ENCODE results near the gene TMSB10.
"Not testable (repeated sequence)": the region's sequence is repeated elsewhere in the genome, so short reads cannot be mapped to it uniquely, and the experiment has no call there.

Gene TMSB10

DNA sequence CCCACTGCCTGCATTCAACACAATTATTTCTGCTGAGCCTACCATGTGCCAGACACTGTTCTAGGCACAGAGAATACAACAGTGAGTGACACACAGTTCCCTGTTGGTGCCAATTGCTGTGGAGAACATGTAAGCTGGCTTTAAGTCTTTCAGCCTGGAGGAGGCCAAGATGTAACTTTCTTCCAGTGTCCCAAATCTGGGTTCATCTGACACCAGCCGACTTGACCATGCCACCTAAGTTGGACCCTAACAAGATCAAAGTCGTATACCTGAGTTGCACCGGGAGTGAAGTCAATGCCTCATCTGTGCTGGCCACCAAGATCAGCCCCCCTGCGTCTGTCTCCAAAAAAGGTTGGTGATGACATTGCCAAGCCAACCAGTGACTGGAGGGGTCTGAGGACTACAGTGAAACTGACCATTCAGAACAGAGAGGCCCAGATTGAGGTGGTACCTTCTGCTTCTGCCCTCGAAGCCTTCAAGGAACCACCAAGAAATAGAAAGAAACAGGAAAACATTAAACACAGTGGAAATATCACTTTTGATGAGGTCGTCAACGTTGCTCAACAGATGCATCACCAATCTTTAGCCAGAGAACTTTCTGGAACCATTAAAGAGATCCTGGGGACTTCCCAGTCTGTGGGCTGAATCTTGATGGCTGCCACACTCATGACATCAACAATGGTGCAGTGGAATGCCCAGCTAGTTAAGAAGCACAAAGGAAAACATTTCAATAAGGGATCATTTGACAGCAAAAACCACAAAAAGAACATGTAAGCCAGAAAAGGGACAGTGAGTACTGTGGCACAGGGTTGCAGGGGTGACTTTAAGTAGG lies 30.9 kb upstream of the TMSB10 start:
- no peak for TF ChIP-seq POLR2A (IDR thresholded peaks at IDR 0.05; ENCODE audit: low read depth, low read length)

DNA sequence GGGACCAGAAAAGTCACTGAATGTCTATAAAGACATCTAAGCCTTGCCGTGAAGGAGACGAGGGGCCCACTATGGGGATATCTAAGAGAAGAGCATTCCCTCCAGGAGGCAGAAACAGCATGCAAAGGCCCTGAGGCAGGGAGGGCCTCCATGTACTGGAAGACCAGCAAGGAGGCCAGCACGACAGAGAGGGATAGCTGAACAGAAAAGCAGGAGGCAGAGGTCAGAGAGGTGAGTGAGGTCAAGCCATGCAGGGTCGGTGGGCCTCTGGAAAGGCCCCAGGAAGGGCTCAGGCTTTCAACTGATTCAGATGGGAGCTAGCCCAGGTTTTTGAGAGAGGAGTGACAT lies 30.3 kb upstream of the TMSB10 start:
- FAIRE-seq: no peak
- no peak for TF ChIP-seq POLR2A (IDR thresholded peaks at IDR 0.05; ENCODE audit: low read depth, low read length)
- DNase-seq (ENCODE audit: insufficient read length, low spot score): no peak

More for the DNA sequence above, 30.9 kb upstream of the TMSB10 start:
- DNase-seq (ENCODE audit: insufficient read length, low spot score): no peak
- no peak for FAIRE-seq

DNA sequence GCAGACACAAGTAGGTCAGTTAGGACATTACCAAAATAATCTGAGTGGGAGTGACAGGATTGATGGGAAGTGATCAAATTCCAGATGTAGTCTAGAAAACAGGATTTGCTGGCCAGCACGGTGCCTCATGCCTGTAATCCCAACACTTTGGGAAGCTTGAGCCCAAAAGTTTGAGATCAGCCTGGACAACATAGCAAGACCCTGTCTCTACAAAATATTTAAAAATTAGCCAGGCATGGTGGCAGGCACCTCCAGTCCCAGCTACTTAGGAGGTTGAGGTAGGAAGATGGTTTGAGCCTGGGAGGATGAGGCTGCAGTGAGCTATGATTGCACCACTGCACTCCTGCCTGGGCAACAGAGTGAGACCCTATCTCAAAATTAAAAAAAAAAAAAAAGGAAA lies 29.8 kb upstream of the TMSB10 start:
- FAIRE-seq: not testable (repeated sequence)

DNA sequence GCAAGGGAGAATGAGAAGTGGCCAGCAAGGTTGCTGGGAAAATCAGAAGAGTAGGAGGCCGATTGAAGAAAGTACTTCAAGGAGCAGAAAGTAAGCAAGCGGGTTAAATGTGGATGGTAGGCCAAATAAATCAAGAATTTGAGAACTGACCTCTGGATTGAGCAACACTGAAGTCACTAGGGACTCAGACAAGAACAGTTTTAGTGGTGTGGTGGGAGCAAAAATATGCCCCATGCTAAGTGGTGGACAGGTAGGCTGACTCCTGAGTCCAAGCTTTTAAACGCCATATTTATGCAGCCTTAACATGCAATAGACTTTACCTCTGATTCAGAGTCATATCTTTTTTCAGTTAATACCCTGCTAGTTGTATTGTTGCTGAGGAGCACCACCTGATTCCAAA lies 29.1 kb upstream of the TMSB10 start:
- TF ChIP-seq POLR2A (IDR thresholded peaks at IDR 0.05; ENCODE audit: low read depth, low read length): no peak
- FAIRE-seq (no peak), DNase-seq (ENCODE audit: insufficient read length, low spot score) (no peak)

More for the DNA sequence above, 29.8 kb upstream of the TMSB10 start:
- not testable (repeated sequence) for DNase-seq (ENCODE audit: insufficient read length, low spot score)

DNA sequence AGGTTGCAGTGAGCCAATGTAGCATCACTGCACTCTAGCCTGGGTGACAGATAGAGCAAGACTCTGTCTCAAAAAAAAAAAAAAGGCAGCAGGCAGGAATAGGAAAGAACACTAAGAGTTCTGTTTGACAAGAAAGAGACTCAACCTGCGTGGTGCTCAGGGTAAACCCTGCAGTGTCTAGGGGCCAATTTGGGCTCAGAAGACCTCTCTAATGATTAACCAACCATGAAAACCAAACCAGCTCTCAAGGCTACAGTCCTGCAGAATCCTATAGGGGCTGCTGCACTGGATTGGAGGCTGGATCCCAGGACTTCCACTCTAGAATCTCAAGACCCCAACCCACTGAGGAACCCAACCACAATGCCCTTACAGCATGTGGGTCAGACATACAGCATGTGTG lies 27.0 kb upstream of the TMSB10 start:
- DNase-seq (ENCODE audit: insufficient read length, low spot score): no peak
- FAIRE-seq: no peak
- TF ChIP-seq POLR2A (IDR thresholded peaks at IDR 0.05; ENCODE audit: low read depth, low read length): no peak

DNA sequence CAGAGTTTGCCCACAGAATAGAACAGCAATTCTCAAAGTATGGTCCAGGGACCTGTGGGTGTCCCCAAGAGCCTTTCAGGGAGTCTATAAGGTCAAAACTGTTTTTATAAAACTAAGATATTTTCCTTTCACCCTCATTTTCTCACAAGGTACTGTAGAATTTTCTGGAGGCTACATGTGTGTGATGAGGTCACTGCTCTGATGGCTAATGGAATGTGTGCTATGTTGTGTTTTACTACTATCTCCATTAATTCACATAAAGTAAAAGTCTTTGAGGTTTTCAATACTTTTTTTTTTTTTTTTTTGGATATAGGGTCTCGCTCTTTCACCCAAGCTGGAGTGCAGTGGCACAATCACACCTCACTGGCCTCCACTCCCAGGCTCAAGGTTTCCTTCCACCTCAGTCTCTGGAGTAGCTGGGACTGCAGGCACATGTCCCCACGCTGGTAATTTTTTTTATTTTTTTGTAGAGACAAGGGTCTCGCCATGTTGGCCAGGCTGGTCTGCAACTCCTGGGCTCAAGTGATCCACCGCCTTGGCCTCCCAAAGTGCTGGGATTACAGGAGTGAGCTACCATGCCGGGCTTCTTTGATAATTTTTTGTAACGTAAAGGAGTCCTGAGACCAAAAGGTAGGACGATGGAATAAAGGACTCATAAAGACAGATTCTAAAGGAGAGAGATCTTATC lies 26.4 kb upstream of the TMSB10 start:
- FAIRE-seq (no peak), DNase-seq (ENCODE audit: insufficient read length, low spot score) (no peak)
- TF ChIP-seq POLR2A (IDR thresholded peaks at IDR 0.05; ENCODE audit: low read depth, low read length): no peak

DNA sequence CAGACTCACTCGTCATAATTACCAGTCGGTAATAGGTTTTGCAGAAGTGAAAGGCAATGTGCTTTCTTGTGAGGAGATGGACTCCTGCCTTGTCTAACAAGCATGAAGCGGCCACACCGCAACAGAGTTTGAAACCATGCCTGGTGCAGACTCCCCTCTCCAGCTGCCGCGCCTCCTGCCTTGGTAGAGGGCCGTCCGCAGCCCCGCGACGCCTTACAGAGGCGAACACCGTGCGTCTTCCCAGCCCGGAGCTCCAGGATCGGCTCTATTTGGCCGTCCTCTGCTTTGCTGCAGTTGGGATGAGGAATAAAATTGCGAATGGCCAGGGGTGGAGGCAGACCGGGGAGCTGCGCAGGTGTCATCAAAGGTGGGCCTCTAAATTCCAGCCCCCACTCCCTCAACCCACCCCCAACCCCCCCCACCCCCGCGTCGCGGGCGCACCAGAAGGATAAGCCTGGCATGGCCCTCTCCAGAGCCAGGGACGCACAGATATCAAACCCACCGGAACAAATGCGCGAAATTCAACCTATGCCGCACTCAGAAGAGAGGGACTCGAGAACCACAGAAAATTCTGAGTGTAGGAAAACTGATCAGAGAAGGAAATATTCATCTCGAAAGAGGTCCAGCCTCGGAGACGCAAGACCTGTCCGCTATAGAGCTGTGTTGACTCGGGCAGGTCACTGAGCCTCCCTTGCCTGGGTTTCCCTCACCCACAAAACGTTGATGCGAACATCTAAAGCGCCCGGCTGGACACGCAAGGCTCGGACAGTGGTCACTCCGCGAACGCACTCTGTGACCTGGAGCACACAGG lies 25.7 kb upstream of the TMSB10 start:
- DNase-seq (ENCODE audit: insufficient read length, low spot score): no peak
- TF ChIP-seq POLR2A (IDR thresholded peaks at IDR 0.05; ENCODE audit: low read depth, low read length): no peak
- FAIRE-seq: no peak

DNA sequence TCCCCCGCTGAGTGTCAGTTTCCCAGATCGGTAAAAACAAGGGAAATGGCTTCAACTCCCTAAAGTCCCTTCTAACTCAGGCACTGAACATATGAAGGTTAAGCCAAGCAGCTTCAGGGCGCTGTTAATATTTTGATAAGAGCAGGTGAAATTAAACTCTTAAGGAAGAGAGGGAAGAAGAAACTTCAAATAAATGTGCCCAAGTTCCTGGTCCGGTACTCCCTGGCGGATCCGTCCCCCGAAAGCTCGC lies 25.1 kb upstream of the TMSB10 start:
- FAIRE-seq (no peak), DNase-seq (ENCODE audit: insufficient read length, low spot score) (no peak)
- no peak for TF ChIP-seq POLR2A (IDR thresholded peaks at IDR 0.05; ENCODE audit: low read depth, low read length)

DNA sequence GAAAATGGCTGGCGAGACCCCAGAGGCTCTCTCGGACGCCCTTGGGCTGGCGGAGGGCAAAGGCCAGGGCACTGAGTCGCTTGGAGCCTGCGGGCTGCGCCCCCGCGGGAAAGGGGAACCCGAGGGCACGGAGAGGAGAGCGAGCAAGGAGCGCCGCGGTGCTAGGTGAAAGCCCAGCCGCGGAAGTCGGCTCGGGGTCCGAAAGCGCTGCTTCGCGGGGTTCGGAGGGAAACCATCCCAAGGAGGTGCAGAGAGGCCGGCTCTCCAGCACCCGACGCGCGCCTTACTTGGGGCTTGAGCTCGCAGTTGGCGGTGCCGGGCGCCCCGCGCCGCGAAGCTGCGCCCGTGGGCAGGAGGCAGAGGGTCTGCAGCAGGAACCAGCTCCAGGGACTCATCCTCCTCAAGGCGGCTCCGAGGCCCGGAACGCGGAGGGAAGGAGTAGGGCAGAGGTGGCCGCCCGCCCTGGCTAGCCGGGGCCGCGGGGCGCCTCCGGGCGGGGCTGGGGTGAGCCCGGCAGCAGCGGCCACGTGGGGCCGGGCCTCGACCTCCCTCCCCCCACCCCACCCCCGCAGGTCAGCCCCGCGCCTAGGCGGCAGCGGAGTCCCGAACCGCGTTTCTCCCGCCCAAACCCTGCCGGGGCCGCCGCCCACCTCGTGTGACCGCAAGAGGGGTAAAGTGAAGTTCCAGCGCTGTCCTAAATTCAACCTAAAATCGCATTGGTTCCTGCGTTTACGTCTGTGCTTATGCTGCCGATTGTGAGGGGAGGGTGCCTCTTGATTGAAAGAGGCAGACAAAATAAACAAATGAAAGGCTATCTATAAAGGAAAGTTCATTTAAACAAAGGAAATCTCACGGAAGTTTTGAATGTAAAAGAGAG lies 24.6 kb upstream of the TMSB10 start, which contains the start of gene TRABD2A:
TRABD2A (minus strand) TSS at position 440 of the 877 bp plus-strand sequence; CDS start at position 395, 45 bp downstream.
- peak; percentile 32 for DNase-seq (ENCODE audit: insufficient read length, low spot score)
- no peak for FAIRE-seq

DNA sequence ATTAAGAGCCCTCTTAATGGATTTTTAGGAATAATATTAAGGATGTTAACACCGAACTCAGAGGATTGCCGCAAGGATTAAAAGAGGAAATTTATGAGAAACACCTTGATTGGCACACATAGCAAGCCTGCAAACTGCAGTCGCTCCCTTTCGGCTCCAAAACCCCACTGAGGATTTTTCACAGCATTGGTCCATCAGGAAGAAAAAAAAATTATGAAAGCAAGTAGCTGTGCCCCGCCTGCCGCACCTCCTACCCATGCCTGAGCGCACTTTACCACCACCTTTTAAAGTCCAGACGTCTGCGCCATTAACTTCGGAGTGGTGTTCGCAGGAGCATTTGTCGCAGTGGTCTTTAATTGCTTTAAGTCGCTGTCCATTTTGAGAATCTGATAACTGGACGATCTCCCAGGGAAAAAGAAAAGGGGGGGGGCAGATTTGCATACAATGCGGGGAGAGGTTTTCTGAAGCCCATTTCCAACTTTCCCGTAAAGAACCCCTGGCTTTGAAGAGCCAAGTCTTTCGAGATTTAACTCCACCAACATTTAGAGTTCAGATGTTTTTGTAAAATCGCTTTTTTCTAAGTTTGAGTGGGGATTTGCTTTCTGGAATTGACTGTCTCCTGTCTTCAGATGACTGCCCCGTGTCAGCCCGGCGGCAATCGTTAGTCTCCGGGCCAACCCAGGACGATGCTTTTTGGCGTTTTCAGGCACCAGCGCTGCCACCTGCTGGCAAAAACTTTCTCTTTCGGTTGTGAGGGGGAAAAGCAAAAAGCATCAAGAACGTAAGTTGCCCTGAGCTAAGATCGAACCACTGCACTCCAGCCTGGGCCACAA lies 23.7 kb upstream of the TMSB10 start:
- DNase-seq (ENCODE audit: insufficient read length, low spot score) (peak; percentile 53), FAIRE-seq (peak; percentile 86)
- TF ChIP-seq POLR2A (IDR thresholded peaks at IDR 0.05; ENCODE audit: low read depth, low read length): no peak

More for the DNA sequence above, 24.6 kb upstream of the TMSB10 start, which contains the start of gene TRABD2A:
- no peak for TF ChIP-seq POLR2A (IDR thresholded peaks at IDR 0.05; ENCODE audit: low read depth, low read length)

DNA sequence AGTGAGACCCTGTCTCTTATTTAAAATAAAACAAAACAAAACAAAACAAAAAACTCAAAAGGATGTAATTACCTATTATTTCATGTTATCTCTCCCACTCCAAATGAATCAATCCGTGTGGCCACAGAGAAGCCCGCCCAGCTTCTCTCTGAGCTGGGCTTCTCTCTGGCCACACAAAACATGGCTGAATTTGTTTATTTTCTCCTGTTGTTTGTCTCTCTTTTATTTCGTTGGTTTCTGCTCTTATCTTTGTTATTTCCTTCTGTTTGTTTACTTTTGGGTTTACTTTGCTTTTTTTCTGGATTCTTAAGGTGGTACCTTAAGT lies 23.1 kb upstream of the TMSB10 start:
- FAIRE-seq (no peak), DNase-seq (ENCODE audit: insufficient read length, low spot score) (no peak)
- TF ChIP-seq POLR2A (IDR thresholded peaks at IDR 0.05; ENCODE audit: low read depth, low read length): no peak

DNA sequence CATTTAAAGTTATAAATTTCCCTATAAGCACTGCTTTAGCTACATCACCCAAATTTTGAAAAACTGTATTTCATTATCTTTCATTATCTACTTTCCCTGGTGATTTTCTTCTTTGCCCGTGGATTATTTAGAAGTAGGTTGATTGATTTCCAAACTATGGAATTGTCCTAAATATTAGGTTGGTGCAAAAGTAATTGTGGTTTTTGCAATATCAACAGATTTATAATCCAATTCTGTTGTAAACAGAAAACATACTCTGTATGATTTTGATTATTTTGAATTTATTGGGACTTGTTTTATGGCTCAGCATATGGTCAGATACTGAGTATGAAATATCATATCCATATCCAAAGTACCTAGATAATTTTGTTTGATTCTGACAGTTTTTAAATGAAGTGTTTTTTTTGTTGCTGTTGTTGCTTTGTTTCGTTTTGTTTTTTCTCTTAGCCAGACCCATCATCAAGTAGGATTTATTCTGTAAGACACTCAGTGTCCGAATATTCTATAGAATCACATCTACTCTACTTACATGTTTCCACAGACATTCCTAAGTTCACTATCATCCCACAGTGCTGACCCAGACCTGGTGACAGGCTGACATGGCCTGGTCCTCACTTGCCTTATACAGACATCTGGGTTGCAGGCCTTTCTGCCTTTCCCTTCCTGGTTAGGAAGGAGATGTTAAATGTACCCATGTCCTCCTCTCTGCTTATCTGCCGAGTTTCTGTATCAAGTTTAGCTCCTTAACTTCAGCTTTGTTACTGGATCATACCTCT lies 22.5 kb upstream of the TMSB10 start:
- FAIRE-seq (peak; percentile 23), DNase-seq (ENCODE audit: insufficient read length, low spot score) (no peak)
- no peak for TF ChIP-seq POLR2A (IDR thresholded peaks at IDR 0.05; ENCODE audit: low read depth, low read length)

All from H54 (cell line).